Measurements from ENCODE around the gene SLC16A12.

Gene SLC16A12

DNA sequence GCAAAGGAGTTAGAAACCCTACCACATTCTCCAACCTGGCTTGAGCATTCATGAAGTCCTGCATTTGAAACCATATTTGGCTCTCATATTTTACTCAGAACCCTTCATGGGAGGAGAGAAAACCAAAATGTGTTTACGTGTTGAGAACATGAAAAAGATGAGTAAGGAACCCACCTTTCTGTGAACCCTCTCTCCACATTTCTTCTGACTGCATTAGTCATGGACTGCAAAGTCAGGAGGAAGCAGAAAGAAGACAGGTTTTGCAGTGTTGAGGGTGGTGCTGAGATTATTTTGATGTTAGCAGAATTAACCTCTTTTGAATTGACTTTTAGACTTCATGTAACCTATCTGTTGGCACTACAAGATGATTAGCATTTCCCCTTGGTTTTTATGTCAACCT lies 152.6 kb downstream of the SLC16A12 start:
- no peak for DNase-seq
- H3K4me1 ChIP-seq = no peaks in the 10 kb centered on the region
- H3K27me3 ChIP-seq = no peaks in the 10 kb centered on the region
- no peak overlapping the region for H3K4me3 ChIP-seq (ENCODE audit: low read depth, low read length)
- no peaks in the 10 kb centered on the region for H3K36me3 ChIP-seq
- TF ChIP-seq, protein P1, sequence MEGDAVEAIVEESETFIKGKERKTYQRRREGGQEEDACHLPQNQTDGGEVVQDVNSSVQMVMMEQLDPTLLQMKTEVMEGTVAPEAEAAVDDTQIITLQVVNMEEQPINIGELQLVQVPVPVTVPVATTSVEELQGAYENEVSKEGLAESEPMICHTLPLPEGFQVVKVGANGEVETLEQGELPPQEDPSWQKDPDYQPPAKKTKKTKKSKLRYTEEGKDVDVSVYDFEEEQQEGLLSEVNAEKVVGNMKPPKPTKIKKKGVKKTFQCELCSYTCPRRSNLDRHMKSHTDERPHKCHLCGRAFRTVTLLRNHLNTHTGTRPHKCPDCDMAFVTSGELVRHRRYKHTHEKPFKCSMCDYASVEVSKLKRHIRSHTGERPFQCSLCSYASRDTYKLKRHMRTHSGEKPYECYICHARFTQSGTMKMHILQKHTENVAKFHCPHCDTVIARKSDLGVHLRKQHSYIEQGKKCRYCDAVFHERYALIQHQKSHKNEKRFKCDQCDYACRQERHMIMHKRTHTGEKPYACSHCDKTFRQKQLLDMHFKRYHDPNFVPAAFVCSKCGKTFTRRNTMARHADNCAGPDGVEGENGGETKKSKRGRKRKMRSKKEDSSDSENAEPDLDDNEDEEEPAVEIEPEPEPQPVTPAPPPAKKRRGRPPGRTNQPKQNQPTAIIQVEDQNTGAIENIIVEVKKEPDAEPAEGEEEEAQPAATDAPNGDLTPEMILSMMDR (IDR thresholded peaks at IDR 0.05; ENCODE audit: low read depth, low read length) = no peak
- no peaks in the 10 kb centered on the region for H3K9me3 ChIP-seq
